Measurements from ENCODE around the gene TNFSF9.

- TF ChIP-seq CTCF (IDR thresholded peaks at IDR 0.05) = no peak
- TF ChIP-seq POLR2A (IDR thresholded peaks at IDR 0.05) = no peak
These were observed 36.3 kb upstream of the TNFSF9 start for GRCh38 chr19:6494438-6495036.

Measured in body of pancreas (tissue), 4 donors.